Right kidney (tissue), 9 donors: ENCODE measurements around the gene PRKCG.
"Not testable (repeated sequence)": the region's sequence is repeated elsewhere in the genome, so short reads cannot be mapped to it uniquely, and the experiment has no call there.

Experiments used
- DNase-seq: peaks from one replicate; pipeline ENCODE4 v3.0.0-alpha.2; 2016
- long read RNA-seq, 8 donors: transcript quantifications; one replicate each; lab custom pipeline, GENCODE V29; 2026

The PRKCG gene
- long read RNA-seq, donor 1: 0 reads
- long read RNA-seq, donor 2: 0 reads
- long read RNA-seq, donor 3: 0 reads
- long read RNA-seq, donor 4: 0 reads
- long read RNA-seq, donor 5: 0 reads
- long read RNA-seq, donor 6: 0 reads
- long read RNA-seq, donor 7: 0 reads
- long read RNA-seq, donor 8: 0 reads

GRCh38 chr19:53881482-53882390 lies at the start of gene PRKCG:
Gene PRKCG, plus strand, starts transcription at chr19:53882197. Its CDS starts 298 bp downstream, at chr19:53882495.
- DNase-seq: peak; percentile 67

GRCh38 chr19:53832861-53833260 lies 49.1 kb upstream of the PRKCG start:
- not testable (repeated sequence) for DNase-seq

DNA sequence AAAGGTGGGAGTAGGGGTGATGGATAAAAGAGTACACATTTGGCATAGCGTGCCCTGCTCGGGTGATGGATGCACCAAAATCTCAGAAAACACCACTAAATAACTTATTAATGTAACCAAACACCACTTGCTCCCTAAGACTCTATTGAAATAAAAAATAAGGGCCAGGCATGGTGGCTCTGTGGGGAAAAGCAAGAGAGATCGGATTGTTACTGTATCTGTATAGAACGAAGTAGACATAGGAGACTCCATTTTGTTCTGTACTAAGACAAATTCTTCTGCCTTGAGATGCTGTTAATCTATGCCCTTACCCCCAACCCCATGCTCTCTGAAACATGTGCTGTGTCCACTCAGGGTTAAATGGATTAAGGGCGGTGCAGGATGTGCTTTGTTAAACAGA lies 43.6 kb upstream of the PRKCG start:
- DNase-seq: not testable (repeated sequence)

DNA sequence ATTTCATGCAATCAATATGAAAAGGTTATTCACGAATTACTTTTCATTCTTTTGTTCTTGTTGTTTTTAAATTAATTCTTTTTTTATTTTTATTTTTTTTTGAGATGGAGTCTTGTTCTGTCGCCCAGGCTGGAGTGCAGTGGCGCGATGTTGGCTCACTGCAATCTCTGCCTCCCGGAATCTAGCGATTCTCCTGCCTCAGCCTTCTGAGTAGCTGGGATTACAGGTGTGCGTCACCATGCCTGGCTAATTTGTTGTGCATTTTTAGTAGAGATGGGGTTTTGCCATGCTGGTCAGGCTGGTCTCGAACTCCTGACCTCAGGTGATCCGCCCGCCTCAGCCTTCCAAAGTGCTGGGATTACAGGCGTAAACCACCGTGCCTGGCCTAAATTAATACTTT lies 41.8 kb upstream of the PRKCG start:
- not testable (repeated sequence) for DNase-seq

DNA sequence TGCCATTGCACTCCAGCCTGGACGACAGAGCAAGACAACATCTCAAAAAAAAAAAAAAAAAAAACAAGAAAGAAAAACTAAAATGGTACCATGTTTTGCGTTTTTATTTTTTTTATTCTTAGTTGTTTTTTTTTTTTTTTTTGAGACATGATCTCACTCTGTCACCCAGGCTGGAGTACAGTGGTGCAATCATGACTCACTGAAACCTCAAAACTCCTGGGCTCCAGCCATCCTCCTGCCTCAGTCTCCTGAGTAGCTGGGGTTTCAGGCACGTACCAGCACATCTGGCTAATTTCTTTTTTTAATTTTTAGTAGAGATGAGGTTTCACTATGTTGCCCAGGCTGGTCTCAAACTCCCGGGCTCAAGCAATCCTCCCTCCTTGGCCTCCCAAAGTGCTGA lies 41.1 kb upstream of the PRKCG start:
- not testable (repeated sequence) for DNase-seq

- DNase-seq: no peak
Observed at GRCh38 chr19:53844849-53845246, 37.1 kb upstream of the PRKCG start.

DNA sequence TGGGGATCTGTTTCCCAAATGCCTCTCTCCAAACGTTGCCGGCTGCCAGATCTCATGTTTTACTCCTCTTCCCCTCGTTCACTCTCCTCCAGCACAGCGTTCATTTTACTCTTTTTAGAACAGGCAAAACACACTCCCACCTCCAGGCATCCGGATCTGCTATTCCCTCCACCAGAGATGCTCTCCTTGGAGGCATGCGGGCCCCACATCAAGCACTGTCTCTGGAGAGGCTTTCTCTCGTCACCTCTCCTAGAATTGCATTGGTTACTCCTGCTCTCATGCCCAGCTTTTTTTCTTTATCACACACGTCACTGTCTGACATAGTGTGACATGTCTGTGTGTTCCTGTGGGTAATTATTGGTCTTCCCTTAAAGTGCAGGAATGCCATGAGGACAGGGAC lies 34.4 kb upstream of the PRKCG start:
- DNase-seq: no peak

DNA sequence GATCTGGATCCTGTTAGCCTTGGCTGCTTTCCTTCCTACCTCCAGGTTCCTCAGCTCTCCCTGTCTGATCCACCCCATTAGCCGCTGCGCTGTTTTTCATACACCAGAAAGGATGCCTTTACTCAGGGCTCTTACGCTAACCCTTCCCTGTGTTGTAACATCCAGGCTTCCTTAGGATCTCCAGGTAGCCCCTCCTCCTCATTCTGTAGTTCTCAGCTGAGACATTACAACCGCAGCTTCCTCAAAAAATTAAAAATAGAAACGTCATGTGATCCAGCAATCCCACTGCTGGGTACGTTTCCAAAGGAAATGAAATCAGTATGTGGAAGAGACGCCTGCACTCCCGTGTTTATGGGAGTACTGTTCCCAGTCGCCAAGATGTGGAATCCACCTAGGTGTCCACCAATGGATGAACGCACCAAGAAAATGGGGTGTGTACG lies 32.7 kb upstream of the PRKCG start:
- no peak for DNase-seq

DNA sequence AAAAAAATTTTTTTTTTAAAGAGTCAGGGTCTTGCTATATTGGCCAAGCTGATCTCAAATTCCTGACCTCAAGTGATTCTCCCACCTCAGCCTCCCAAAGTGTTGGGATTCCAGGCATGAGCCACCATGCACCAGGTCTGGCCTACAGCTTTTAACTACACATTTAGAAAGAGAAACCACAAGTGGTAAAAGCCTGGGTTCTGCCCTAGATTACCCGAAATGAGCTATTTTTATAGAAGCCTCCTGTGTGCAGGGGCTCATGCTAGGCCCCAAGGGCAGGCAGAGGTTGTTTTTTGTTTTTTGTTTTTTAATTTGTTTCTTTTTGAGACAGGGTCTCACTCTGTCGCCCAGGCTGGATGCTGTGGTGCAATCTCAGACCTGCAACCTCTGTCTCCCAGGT lies 28.3 kb upstream of the PRKCG start:
- no peak for DNase-seq

- no peak for DNase-seq
Observed at GRCh38 chr19:53864308-53864836, 17.6 kb upstream of the PRKCG start.

- DNase-seq: no peak
Observed at GRCh38 chr19:53865523-53865917, 16.5 kb upstream of the PRKCG start.

DNA sequence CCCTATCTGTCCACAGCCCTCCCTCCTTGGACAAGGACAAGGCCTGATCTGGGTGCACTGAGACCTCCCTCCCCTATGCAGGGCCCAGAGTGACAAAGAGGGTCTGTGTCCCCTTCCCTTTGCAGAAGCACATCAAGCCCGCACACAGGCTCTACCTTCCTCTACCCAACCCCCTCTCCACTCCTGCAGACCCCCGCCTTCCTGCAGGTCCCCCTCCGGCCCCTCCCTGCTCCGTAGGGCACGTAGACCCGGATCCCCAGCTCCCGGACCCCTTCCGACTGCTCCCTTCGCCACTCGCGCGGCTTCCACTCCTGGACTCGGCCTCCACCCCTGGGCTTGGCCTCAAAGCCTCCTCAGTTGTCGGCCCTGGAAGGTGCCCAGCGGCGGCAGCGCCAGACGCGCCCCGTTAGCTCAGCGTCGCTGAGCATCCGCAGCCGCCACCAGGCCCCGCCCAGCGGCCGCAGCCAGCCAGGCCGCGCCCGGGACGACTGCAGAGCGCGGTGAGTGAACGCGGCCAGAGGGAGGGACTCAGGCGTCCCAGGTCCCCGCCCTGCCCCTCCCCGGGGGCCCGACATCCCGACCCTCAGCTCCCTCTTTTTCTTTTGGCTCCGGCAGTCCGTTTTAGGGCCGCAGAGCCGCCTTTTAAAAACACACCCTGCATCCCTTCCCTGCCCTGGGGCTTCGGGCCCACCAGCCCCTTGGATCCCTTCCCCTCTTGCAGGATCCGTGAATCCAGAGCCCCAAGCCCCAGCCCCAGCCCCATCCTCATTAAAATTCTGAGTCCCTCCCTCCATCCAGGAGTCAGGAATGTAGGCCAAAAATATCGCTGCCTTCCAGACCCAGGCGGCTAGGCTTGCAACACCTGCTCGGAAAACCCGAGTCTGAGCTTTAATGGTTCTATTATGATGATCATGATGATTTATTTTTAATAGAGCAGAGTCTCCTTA lies 15.8 kb upstream of the PRKCG start:
- peak; percentile 90 for DNase-seq

DNA sequence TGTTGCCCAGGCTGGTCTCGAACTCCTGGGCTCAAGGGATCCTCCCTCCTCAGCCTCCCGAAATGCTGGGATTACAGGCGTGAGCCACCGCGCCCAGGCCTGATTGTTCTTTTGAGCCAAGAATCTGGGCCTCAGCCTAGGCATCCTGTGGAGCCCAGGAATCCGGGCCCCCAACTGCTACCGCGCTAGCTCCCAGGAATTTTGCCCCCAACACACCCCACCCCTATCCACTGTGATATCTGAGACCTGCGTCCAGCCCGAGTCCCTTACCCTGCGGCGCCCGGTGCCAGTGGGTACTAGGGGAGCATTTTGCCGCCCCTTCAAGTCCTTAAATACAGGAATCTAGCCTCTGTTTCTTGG lies 15.2 kb upstream of the PRKCG start:
- no peak for DNase-seq

GRCh38 chr19:53867225-53868090 lies 14.5 kb upstream of the PRKCG start, which contains the start of gene MYADM:
Gene MYADM, plus strand, starts transcription at chr19:53867883. Its CDS starts 5,647 bp downstream, at chr19:53873530.
- peak; percentile 92 for DNase-seq

GRCh38 chr19:53868091-53868891 lies 13.7 kb upstream of the PRKCG start:
- peak; percentile 77 for DNase-seq

GRCh38 chr19:53868892-53869804 lies 12.8 kb upstream of the PRKCG start:
- DNase-seq: peak; percentile 95

DNA sequence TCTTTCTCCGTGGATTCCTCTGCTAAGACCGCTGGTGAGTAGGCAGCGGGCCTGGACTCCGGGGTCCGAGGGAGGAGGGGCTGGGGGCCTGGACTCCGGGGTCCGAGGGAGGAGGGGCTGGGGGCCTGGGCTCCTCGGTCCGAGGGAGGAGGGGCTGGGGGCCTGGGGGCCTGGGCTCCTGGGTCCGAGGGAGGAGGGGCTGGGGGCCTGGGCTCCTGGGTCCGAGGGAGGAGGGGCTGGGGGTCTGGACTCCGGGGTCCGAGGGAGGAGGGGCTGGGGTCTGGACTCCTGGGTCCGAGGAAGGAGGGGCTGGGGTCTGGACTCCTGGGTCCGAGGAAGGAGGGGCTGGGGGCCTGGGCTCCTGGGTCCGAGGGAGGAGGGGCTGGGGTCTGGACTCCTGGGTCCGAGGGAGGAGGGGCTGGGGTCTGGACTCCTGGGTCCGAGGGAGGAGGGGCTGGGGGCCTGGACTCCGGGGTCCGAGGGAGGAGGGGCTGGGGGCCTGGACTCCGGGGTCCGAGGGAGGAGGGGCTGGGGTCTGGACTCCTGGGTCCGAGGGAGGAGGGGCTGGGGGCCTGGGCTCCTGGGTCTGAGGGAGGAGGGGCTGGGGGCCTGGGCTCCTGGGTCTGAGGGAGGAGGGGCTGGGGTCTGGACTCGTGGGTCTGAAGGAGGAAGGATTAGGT lies 12.1 kb upstream of the PRKCG start:
- not testable (repeated sequence) for DNase-seq

- no peak for DNase-seq
Observed at GRCh38 chr19:53870485-53870844, 11.5 kb upstream of the PRKCG start.

DNA sequence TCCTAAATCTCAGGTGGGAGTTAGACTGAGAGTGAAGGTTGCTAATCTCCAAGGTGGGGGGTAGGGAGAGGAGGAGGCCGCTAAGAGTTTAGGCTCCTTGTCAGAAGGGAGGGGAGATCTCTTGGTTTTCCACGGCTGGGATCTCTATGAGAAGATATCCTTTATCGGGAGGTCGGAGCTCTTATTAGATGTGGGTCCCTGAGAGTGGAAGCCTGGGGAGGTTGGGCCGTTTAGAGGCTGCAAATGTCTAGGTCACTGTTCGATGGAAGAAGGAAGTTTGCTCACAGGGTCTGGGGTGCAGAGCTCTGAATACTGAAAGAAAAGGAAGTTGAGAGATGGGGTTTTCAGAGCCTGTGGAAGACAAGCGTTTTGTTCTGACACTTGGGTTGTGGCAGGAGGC lies 10.5 kb upstream of the PRKCG start:
- no peak for DNase-seq
